GM18951 (cell line): ENCODE results near the gene SULF2.

Source experiments
- POLR2A ChIP-seq: IDR thresholded peaks from 4 replicates; pipeline ENCODE4 v1.6.1; 2011; ENCODE audit warnings: mild to moderate bottlenecking; ENCODE audit not compliant: insufficient read length, insufficient read depth; ENCODE audit errors: extremely low read depth
- in situ Hi-C: fragments of 300-500 bp; cut with MboI; formaldehyde crosslinking; loops from one replicate; pipeline ENCODE4 v1.12.0; 2022; ENCODE audit warnings: low sequenced_read_pairs, mixed read lengths, inconsistent platforms; ENCODE audit not compliant: unreplicated experiment

SULF2 gene

GRCh38 chr20:47708140-47708807 is 77.0 kb downstream of the SULF2 start:
- in situ Hi-C loops: no loop called here
- no peak for TF ChIP-seq POLR2A

GRCh38 chr20:47706345-47706744 is 78.9 kb downstream of the SULF2 start:
- TF ChIP-seq POLR2A: no peak
- in situ Hi-C loops: no loop called here

- in situ Hi-C loops: no loop called here
- no peak for TF ChIP-seq POLR2A
These were observed 79.8 kb downstream of the SULF2 start for GRCh38 chr20:47705497-47705856.

- no peak for TF ChIP-seq POLR2A
- in situ Hi-C loops: no loop called here
These were observed 80.4 kb downstream of the SULF2 start for GRCh38 chr20:47704746-47705496.

- no peak for TF ChIP-seq POLR2A
- in situ Hi-C loops: no loop called here
These were observed 81.5 kb downstream of the SULF2 start for GRCh38 chr20:47703748-47704147.

GRCh38 chr20:47701612-47702011 is 83.7 kb downstream of the SULF2 start:
- TF ChIP-seq POLR2A: no peak
- in situ Hi-C loops: no loop called here

- in situ Hi-C loops: no loop called here
- TF ChIP-seq POLR2A: no peak
These were observed 85.0 kb downstream of the SULF2 start for GRCh38 chr20:47700327-47700726.

- in situ Hi-C loops: loop anchor here (25.0 kb wide), 1 partner anchor 912 kb away; no protein-coding TSS in a partner anchor
These were observed 85.5 kb downstream of the SULF2 start for GRCh38 chr20:47699818-47700217.

GRCh38 chr20:47698142-47698541 is 87.1 kb downstream of the SULF2 start:
- no peak for TF ChIP-seq POLR2A
- in situ Hi-C loops: loop anchor here (25.0 kb wide), 1 partner anchor 914 kb away; no protein-coding TSS in a partner anchor

More at GRCh38 chr20:47699818-47700217, 85.5 kb downstream of the SULF2 start:
- TF ChIP-seq POLR2A: no peak

GRCh38 chr20:47696856-47697255 is 88.4 kb downstream of the SULF2 start:
- in situ Hi-C loops: loop anchor here (25.0 kb wide), 1 partner anchor 915 kb away; no protein-coding TSS in a partner anchor
- TF ChIP-seq POLR2A: no peak

- TF ChIP-seq POLR2A: no peak
- in situ Hi-C loops: loop anchor here (25.0 kb wide), 1 partner anchor 918 kb away; no protein-coding TSS in a partner anchor
These were observed 91.1 kb downstream of the SULF2 start for GRCh38 chr20:47694021-47694818.

GRCh38 chr20:47691625-47692024 is 93.7 kb downstream of the SULF2 start:
- no peak for TF ChIP-seq POLR2A

GRCh38 chr20:47689731-47690130 is 95.5 kb downstream of the SULF2 start:
- in situ Hi-C loops: loop anchor here (25.0 kb wide), 1 partner anchor 923 kb away; no protein-coding TSS in a partner anchor
- no peak for TF ChIP-seq POLR2A

More at GRCh38 chr20:47691625-47692024, 93.7 kb downstream of the SULF2 start:
- in situ Hi-C loops: loop anchor here (25.0 kb wide), 1 partner anchor 921 kb away; no protein-coding TSS in a partner anchor
